Medulla oblongata (tissue), 1 donor: ENCODE measurements around the gene RASGRP2.

Experiments used
- DNase-seq: peaks from one replicate; pipeline ENCODE4 v3.0.0-alpha.2; 2015; ENCODE audit errors: extremely low spot score

Gene RASGRP2

DNA sequence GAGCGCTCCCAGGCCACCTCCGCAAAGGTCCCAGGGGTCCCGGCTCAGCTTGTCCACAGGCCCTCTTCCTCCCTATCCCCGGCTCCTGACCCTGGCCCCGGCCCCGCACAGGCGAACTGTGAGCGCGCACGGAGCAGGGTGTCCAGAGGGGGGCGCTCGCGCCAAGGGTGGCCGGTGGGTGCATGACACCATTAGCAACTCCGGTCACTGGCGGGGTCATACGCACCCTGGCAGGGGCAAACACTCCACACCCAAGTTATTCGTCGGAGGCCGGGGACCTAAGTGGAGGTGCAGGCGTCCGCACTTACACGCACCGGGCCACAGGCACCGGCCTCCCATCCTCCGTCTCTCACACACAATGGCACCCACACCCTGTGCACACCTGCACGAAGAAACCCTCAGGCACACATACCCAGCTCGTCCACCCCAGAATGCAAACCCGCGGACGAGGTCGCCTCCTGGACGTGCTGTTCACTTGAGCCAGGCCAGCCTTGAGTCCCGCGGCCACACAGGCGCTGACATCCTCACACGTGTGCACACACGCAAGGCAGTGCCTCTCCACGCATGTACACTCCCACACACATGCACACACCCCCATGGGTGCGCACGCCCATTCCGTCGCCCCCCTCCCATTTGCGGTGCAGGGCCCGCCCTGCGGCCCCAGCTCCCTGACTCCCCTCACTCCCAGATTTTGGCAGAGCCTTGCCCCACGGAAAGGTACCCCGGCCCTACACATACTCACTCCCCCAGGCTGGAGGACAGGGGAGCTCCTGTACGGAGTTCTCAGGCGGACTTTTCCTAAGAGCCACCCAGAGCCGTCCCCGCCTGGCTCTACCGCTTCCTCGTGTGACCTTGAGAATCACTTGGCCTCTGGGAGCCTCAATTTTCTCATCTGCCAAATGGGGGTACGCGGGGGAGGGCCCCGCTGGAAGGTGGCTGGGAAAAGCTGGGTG lies at the start of gene RASGRP2:
TSS of gene RASGRP2 (minus strand) at position 552 of the 953 bp plus-strand sequence. CDS start 1,276 bp downstream, outside the sequence.
- peak; percentile 42 for DNase-seq

- DNase-seq, result no peak
Measured at GRCh38 chr11:64792482-64792881, 48.5 kb upstream of the RASGRP2 start.

DNA sequence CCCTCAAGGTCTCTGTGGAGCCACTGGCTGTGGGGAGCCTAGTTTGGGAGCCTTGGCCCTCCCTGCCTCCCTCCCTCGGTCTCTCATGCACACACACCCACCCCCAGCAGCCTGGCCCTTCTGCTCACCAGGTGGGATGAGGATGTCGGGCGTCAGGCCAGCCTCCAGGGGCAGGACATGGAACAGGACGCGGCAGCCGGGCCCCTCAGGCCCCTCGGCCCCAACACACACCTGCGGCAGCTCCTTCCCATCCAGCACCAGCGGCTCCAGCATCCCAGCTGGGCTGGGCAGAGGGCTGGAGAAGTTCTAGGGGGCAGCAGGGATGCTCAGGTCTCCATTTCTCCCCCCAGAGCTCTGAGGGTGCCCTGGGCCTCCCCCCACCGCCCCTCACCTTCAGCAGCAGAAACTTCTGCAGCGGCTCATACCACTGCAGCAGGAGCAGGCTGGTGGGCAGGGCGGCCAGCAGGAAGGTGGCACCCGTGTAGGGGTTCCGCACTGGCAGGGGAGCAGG lies 47.9 kb upstream of the RASGRP2 start:
- DNase-seq, result no peak

DNA sequence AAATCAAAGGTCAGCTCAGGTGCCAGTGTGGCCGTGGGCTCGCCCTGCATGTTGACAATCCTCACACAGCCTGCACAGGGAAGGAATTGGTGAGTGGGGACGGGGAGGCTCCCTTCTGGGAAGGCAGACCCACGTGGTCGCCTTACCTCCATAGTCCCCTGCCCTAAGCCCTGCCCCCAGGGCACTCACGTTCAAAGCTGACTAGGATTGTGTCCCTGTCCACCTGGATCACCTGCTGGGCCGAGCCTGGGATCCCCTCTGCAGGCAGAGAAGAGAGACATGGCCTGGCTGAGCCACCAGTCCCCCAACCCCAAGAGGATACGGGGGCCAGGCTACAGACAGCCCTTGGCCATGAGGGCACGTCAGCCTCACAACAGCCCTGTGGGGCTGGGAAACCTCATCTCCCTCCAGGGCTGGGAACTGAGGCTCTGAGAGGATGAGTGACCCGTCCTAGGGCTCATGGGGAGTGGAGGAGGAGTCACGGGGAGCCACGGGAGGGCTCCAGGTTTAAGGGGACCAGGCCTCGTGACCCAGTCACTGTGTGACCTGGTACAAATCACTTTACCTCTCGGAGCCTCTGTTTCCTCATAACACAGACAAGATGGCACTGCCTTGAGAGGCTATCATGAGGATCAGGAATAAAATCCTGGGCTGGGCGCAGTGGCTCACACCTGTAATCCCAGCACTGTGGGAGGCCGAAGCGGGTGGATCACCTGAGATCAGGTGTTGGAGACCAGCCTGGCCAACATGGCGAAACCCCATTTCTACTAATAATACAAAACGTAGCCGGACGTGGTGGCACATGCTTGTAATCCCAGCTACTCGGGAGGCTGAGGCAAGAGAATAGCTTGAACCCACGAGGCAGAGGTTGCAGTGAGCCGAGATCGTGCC lies 46.5 kb upstream of the RASGRP2 start:
- no peak for DNase-seq

DNA sequence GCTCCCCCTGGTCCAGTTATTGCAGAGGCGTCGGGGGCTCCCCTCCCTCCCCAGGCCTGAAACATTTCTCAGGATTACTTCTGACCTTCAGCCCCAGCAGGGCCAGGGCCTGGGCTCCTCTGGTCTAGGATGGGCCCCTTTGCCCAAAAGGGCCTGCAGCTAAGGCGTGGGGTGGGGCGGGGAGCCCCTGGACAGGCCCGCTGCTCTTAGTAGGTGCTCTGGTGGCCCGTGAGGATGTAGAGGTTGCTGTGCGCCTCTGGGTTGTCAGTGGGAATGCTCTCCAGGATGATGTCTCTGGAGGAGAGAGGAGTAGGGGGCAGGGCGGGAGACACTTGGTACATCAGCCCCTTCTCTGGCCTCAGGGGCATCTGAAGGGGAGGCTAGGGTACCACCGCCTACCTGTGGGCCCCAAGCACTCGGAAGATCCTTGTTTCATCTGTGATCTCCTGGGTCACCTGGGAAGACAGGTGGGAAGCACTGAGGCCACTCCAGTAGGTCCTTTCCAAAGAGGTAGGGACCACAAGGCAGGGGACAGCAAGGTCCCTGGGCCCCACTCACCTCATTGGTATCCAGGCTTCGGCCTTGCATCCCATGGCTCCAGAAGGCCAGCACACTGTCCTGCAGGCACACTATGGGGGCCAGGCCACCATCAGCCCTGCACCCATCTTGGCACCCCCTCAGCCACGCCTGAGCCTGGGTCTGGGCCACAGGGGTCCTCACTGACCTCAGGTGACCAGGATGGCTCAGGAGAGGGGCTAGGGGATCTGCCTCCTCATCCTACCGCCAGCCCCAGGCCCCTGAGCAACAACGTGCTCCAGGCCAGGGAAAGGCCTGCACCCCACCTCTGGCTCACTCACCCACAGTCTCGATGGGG lies 45.6 kb upstream of the RASGRP2 start:
- DNase-seq, result no peak

- DNase-seq, result no peak
Measured at GRCh38 chr11:64788321-64789215, 44.6 kb upstream of the RASGRP2 start.

DNA sequence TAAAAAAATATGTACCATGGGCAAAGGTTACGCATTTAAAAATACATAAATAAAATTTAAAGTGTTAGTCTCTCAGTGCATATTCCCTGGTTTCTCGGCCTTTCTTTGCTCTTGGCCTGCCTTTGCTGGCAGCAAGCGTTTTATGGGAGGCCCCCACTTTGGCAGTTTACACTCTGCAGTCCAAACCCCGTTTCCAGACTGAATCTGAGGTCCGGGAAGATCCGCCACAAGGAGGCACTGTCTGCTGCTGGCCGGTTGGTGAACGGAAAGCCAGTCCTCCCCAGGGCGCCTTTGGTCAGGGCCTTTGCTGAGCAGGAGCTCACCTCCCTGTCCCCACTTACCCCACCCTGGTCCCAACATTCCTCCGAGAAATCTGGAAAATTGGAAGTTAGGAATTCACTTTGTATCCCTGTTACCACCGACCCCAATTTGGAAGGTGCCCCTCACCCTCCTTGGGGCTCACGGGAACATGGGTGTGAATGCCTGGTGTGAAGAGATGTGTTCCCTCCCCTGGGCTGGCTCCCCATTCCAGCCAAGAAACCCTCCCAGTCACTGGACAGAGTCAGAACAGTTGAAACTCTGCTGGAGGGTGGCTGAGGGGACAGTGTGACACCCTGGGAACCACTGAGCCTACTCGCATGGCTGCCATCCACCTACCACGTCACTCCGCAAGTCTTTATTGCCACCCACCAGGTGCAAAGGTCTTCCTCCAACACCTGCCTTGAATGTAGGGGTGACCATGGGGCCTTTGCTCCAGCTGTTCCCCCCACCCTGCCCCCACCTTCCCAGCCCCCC lies 43.8 kb upstream of the RASGRP2 start:
- DNase-seq, result peak; percentile 60

DNA sequence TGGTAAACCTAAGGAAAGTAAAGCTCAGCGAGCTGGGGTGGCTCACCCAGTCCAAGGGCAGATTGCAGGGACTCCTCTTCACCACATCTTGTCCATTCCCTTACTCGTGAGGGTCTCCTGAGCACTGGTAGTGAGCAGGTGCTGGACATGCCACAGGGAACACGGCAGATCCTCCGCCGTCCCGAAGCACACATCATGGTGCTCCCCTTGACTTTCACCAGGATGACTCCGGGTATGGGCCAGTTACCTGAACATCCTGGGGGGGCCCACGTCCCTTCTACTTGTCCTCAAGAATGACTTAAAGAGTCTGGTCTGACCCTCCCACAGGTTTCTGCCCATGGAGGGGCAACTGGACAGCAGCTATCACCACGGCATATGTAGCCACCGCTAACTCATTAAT lies 42.4 kb upstream of the RASGRP2 start:
- DNase-seq, result no peak

DNA sequence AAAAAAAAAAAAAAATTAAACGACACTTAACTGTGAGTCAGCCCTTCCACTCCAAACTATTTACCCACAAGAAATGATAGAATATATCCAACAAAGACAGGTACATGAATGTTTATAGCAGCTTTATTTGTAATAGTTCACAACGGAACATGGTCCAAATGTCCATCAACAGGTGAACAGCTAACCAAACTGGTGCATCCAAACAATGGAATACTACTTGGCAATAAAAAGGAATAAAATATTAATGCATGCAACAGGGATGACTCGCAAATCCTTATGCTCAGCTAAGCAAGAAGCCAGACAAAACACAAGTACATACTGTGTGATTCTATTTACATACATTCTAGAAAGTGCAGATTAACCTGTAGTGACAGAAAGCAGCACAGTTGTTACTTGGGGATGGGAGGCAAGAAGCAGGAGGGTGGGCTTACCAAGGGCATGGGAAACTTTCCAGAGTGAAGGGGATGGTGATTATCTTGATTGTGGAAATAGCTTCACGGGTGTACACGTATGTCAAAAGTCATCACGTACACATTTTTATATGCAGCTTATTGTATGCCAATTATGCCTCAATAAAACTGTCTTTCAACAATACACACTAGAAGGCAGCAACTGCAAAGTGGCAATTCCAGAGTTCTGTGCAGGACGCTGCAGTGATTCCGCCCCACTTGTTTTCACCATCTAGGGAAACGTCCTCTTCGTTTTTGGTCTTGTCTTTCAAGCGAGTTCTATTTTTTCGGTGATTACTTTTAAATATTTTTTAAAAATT lies 41.1 kb upstream of the RASGRP2 start:
- no peak for DNase-seq

- peak; percentile 100 for DNase-seq
Measured at GRCh38 chr11:64778473-64779298, 34.7 kb upstream of the RASGRP2 start, which contains the start of gene SF1. Gene SF1 (minus strand): TSS chr11:64778542. CDS start chr11:64778392, 150 bp downstream.

DNA sequence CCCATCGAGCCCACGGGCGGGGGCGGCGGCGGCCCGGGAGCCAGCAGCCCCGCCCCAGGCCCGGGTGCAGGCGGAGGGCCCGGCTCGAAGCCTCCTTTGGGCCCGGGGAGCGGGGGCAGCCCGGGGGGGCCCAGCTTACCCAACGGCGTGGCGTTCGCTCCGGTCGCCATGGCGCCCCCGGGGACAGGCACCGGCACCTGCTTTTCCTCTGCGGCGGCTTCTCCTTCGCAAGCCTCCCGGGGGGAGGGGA lies 34.2 kb upstream of the RASGRP2 start:
- no peak for DNase-seq

- peak; percentile 89 for DNase-seq
Measured at GRCh38 chr11:64777449-64778222, 33.7 kb upstream of the RASGRP2 start.

DNA sequence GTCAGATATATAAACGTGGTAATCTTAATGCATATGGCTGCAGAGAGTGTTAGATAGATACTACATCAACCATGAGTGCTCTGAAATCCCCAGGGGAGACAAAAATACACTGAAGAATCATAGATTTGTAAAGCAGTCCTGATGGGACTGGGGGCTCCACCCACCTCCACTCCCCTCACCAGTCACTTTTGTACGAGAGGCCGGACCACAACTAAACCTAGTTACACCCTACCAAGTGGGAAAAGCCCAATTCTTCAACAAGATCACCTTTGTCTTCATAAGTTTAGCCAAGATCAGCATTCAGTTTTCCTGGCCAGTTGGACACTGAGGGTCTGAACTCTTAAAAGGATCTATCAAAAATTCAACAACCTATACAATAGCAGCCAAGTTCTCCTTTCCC lies 32.9 kb upstream of the RASGRP2 start:
- DNase-seq, result no peak

- no peak for DNase-seq
Measured at GRCh38 chr11:64776425-64776824, 32.5 kb upstream of the RASGRP2 start.

DNA sequence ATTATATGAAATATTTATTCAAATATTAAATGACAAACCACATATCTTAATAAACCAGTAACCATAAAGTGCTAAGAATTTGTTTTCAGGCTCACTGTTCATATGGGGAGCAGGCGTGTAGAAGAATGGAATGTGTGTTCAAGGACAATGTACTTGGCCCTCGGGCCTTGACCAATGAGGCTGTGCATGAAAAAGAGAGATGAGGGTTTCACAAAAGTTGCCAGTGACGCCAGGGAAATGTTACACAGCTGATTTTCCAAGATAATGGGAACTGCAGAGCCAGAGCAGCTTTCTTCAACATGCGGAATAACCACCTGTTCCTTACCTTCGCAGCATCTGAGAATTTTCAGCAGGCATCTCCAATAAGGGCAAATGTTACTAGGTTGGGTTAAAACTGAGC lies 30.2 kb upstream of the RASGRP2 start:
- no peak for DNase-seq

GRCh38 chr11:64772303-64773018 lies 28.5 kb upstream of the RASGRP2 start:
- DNase-seq, result no peak
